ENCODE results near the gene POM121C. TPM values are rescaled to one million over a fixed set of nuclear protein-coding genes. Genes with fewer than 3 reads are reported as not detected.
A peak's percentile ranks its signal among the peaks of the same experiment; 100 is the strongest.
"Not testable (repeated sequence)": the region's sequence is repeated elsewhere in the genome, so short reads cannot be mapped to it uniquely, and the experiment has no call there.

The POM121C gene
- total and polyA plus RNA-seq, 5 donors: 12.6 to 38.5 (median 26.6) TPM

- H3K9me3 ChIP-seq (ENCODE audit: control insufficient read depth, low read length); H3K27ac ChIP-seq (ENCODE audit: low read length); DNase-seq; H3K4me1 ChIP-seq (ENCODE audit: control insufficient read depth, insufficient read depth, low read length); H3K27me3 ChIP-seq (ENCODE audit: control insufficient read depth, insufficient read depth); intact Hi-C loops (cut with DNase I); H3K4me3 ChIP-seq (ENCODE audit: low read length): not testable (repeated sequence)
- ATAC-seq: peak in 1 of 2 donors; percentile 21
- no CpG with 5 or more reads among the region's 6 CpGs for WGBS
These were observed 92.9 kb downstream of the POM121C start for GRCh38 chr7:75393194-75393593.

- WGBS: no CpG with 5 or more reads among the region's 17 CpGs
- H3K9me3 ChIP-seq (ENCODE audit: control insufficient read depth, low read length); DNase-seq; intact Hi-C loops (cut with DNase I); H3K4me3 ChIP-seq (ENCODE audit: low read length); H3K4me1 ChIP-seq (ENCODE audit: control insufficient read depth, insufficient read depth, low read length); H3K27me3 ChIP-seq (ENCODE audit: control insufficient read depth, insufficient read depth); H3K27ac ChIP-seq (ENCODE audit: low read length): not testable (repeated sequence)
- ATAC-seq: peak; percentile 77 to 82
These were observed 111.4 kb downstream of the POM121C start for GRCh38 chr7:75374519-75375317.

- H3K27ac ChIP-seq (ENCODE audit: low read length); H3K9me3 ChIP-seq (ENCODE audit: control insufficient read depth, low read length); H3K27me3 ChIP-seq (ENCODE audit: control insufficient read depth, insufficient read depth); DNase-seq; H3K4me1 ChIP-seq (ENCODE audit: control insufficient read depth, insufficient read depth, low read length); intact Hi-C loops (cut with DNase I); H3K4me3 ChIP-seq (ENCODE audit: low read length): not testable (repeated sequence)
- WGBS: no CpG with 5 or more reads among the region's 4 CpGs
- ATAC-seq: peak in 1 of 2 donors; percentile 51
These were observed 112.0 kb downstream of the POM121C start for GRCh38 chr7:75374144-75374518.

- H3K9me3 ChIP-seq (ENCODE audit: control insufficient read depth, low read length); H3K27me3 ChIP-seq (ENCODE audit: control insufficient read depth, insufficient read depth); H3K4me3 ChIP-seq (ENCODE audit: low read length); intact Hi-C loops (cut with DNase I); H3K27ac ChIP-seq (ENCODE audit: low read length); DNase-seq; H3K4me1 ChIP-seq (ENCODE audit: control insufficient read depth, insufficient read depth, low read length): not testable (repeated sequence)
- WGBS: 20% methylated on average over 1 of the region's 9 CpGs
- ATAC-seq: peak in 1 of 2 donors; percentile 41
These were observed 118.8 kb downstream of the POM121C start for GRCh38 chr7:75367313-75367712.

Other genes with a start within 250 kb of the POM121C start
- gene TRIM73, start 90.7 kb downstream of the POM121C start, total RNA-seq: 1 to 10 TPM; 1.1 to 3.8 (median 1.2) TPM
- gene TRIM73, start 90.7 kb downstream of the POM121C start, polyA plus RNA-seq: 1.0 TPM
- gene SPDYE5, start 6.0 kb upstream of the POM121C start, total RNA-seq: under 1 TPM in 1 of 4 donors, not detected in 3; 0.17 TPM
- not detected for gene SPDYE5, start 6.0 kb upstream of the POM121C start, polyA plus RNA-seq